Trophoblast cell (in vitro differentiated cells and primary cell): ENCODE measurements around the gene RNF152.
A peak's percentile ranks its signal among the peaks of the same experiment; 100 is the strongest.

Source experiments
- DNase-seq, 2 donors: peaks; one replicate each; pipeline ENCODE4 v3.0.0-alpha.2; 2016
- H2AFZ ChIP-seq: 2 replicates; pipeline ENCODE4 v1.6.1; 2013; ENCODE audit warnings: low read length, moderate library complexity, mild to moderate bottlenecking; ENCODE audit not compliant: insufficient read depth, poor library complexity
- H2AK5ac ChIP-seq: 2 replicates; pipeline ENCODE4 v1.6.1; 2013; ENCODE audit warnings: mild to moderate bottlenecking, low read length
- H2BK120ac ChIP-seq: 2 replicates; pipeline ENCODE4 v1.6.1; 2013; ENCODE audit warnings: low read length, mild to moderate bottlenecking, moderate library complexity; ENCODE audit not compliant: insufficient read depth, poor library complexity
- H2BK12ac ChIP-seq: 2 replicates; pipeline ENCODE4 v1.6.1; 2013; ENCODE audit warnings: mild to moderate bottlenecking, low read length, moderate library complexity
- H2BK5ac ChIP-seq: 2 replicates; pipeline ENCODE4 v1.6.1; 2013; ENCODE audit warnings: low read length, low read depth, moderate library complexity, mild to moderate bottlenecking; ENCODE audit not compliant: poor library complexity
- H3K14ac ChIP-seq: 2 replicates; pipeline ENCODE4 v1.6.1; 2013; ENCODE audit warnings: mild to moderate bottlenecking, low read length
- H3K18ac ChIP-seq: 2 replicates; pipeline ENCODE4 v1.6.1; 2013; ENCODE audit warnings: mild to moderate bottlenecking, low read length
- H3K23ac ChIP-seq: 2 replicates; pipeline ENCODE4 v1.6.1; 2013; ENCODE audit warnings: low read length
- H3K27ac ChIP-seq: 2 replicates; pipeline ENCODE4 v1.5.1; 2013; ENCODE audit warnings: low read depth, mild to moderate bottlenecking, inconsistent platforms, low read length, moderate library complexity
- H3K27me3 ChIP-seq: 2 replicates; pipeline ENCODE4 v1.6.1; 2013; ENCODE audit warnings: inconsistent platforms, mild to moderate bottlenecking, low read length, moderate library complexity; ENCODE audit not compliant: insufficient read depth
- H3K36me3 ChIP-seq, 2 experiments: 1 replicate in 1 of 2; 2 replicates in 1 of 2; pipeline ENCODE4 v1.6.1; 2013; ENCODE audit warnings: low read length in 2 of 2, mild to moderate bottlenecking in 2 of 2, moderate library complexity in 1 of 2; ENCODE audit not compliant: insufficient read depth in 2 of 2, control insufficient read depth in 1 of 2
- H3K4ac ChIP-seq: 2 replicates; pipeline ENCODE4 v1.6.1; 2013; ENCODE audit warnings: low read depth, mild to moderate bottlenecking, low read length, moderate library complexity
- H3K4me1 ChIP-seq, 2 experiments: 1 replicate in 1 of 2; 2 replicates in 1 of 2; pipeline ENCODE4 v1.6.1; 2013; ENCODE audit warnings: low read length in 2 of 2, mild to moderate bottlenecking in 2 of 2, moderate library complexity in 1 of 2; ENCODE audit not compliant: insufficient read depth in 2 of 2, control insufficient read depth in 1 of 2
- H3K4me2 ChIP-seq: 2 replicates; pipeline ENCODE4 v1.6.1; 2013; ENCODE audit warnings: inconsistent platforms, mild to moderate bottlenecking, low read length, moderate library complexity
- H3K4me3 ChIP-seq: 2 replicates; pipeline ENCODE4 v1.5.1; 2013; ENCODE audit warnings: mild to moderate bottlenecking, low read depth, low read length, inconsistent platforms
- H3K79me1 ChIP-seq: one replicate; pipeline ENCODE4 v1.6.1; 2013; ENCODE audit warnings: low read length
- H3K79me2 ChIP-seq: 2 replicates; pipeline ENCODE4 v1.6.1; 2013; ENCODE audit warnings: low read length, mild to moderate bottlenecking; ENCODE audit not compliant: control insufficient read depth, insufficient read depth, poor library complexity
- H3K9ac ChIP-seq: 2 replicates; pipeline ENCODE4 v1.6.1; 2013; ENCODE audit warnings: mild to moderate bottlenecking, low read length
- H3K9me3 ChIP-seq: 2 replicates; pipeline ENCODE4 v1.6.1; 2013; ENCODE audit warnings: low read depth, mild to moderate bottlenecking, control low read depth, inconsistent platforms, low read length; ENCODE audit not compliant: insufficient read depth
- H4K12ac ChIP-seq: 2 replicates; pipeline ENCODE4 v1.6.1; 2013; ENCODE audit warnings: low read depth, mild to moderate bottlenecking, low read length, moderate library complexity
- H4K8ac ChIP-seq: 2 replicates; pipeline ENCODE4 v1.6.1; 2013; ENCODE audit warnings: low read depth, mild to moderate bottlenecking, low read length, moderate library complexity
- H4K91ac ChIP-seq: one replicate; pipeline ENCODE4 v1.6.1; 2013; ENCODE audit warnings: low read depth, mild to moderate bottlenecking, low read length, moderate library complexity
- WGBS: extraction: QIAGEN DNeasy Blood & Tissue Kit; methylation state at CpG from one replicate; pipeline ENCODE4 v1.1.7; 2013; ENCODE audit warnings: missing lambda C conversion rate; ENCODE audit not compliant: insufficient read length, insufficient coverage; ENCODE audit errors: extremely low coverage; 5-methylcytosine and 5-hydroxymethylcytosine counted together

Gene RNF152

GRCh38 chr18:61772293-61772848 is 120.4 kb downstream of the RNF152 start:
- Histone ChIP-seq H4K8ac (no peak overlapping the region), H2AFZ (no peak overlapping the region)
- DNase-seq, result no peak

GRCh38 chr18:61771861-61772260 is 120.9 kb downstream of the RNF152 start:
- H3K4me1 ChIP-seq, result no peaks in the 10 kb centered on the region
- H3K9me3 ChIP-seq, result no peaks in the 10 kb centered on the region
- H3K79me2 ChIP-seq, result no peaks in the 10 kb centered on the region
- no CpG with 5 or more reads among the region's 2 CpGs for WGBS
- no peak overlapping the region for H4K8ac ChIP-seq
- no peak overlapping the region for H2BK12ac ChIP-seq
- DNase-seq, result no peak
- H2BK5ac ChIP-seq, result no peak overlapping the region
- no peaks in the 10 kb centered on the region for H3K79me1 ChIP-seq
- no peaks in the 10 kb centered on the region for H3K36me3 ChIP-seq
- no peak overlapping the region for H2AFZ ChIP-seq
- no peak overlapping the region for H2AK5ac ChIP-seq
- H4K12ac ChIP-seq, result no peak overlapping the region
- no peak overlapping the region for H3K27ac ChIP-seq
- no peak overlapping the region for H3K4ac ChIP-seq
- no peak overlapping the region for H3K23ac ChIP-seq
- H3K14ac ChIP-seq, result no peak overlapping the region
- no peak overlapping the region for H3K9ac ChIP-seq
- no peak overlapping the region for H4K91ac ChIP-seq
- no peaks in the 10 kb centered on the region for H3K27me3 ChIP-seq
- H3K18ac ChIP-seq, result no peak overlapping the region
- no peak overlapping the region for H2BK120ac ChIP-seq
- H3K4me2 ChIP-seq, result no peak overlapping the region
- H3K4me3 ChIP-seq, result no peak overlapping the region

More at GRCh38 chr18:61772293-61772848, 120.4 kb downstream of the RNF152 start:
- H3K14ac ChIP-seq, result no peak overlapping the region
- no peak overlapping the region for H2BK120ac ChIP-seq
- H3K79me1 ChIP-seq, result no peaks in the 10 kb centered on the region
- H3K4me2 ChIP-seq, result no peak overlapping the region
- H4K91ac ChIP-seq, result no peak overlapping the region
- H3K9ac ChIP-seq, result no peak overlapping the region
- H3K4me3 ChIP-seq, result no peak overlapping the region
- no peaks in the 10 kb centered on the region for H3K27me3 ChIP-seq
- H3K79me2 ChIP-seq, result no peaks in the 10 kb centered on the region
- no peaks in the 10 kb centered on the region for H3K36me3 ChIP-seq
- no CpG with 5 or more reads among the region's 2 CpGs for WGBS
- H3K18ac ChIP-seq, result no peak overlapping the region
- H2BK12ac ChIP-seq, result no peak overlapping the region
- H3K27ac ChIP-seq, result no peak overlapping the region
- no peak overlapping the region for H4K12ac ChIP-seq
- H3K9me3 ChIP-seq, result no peaks in the 10 kb centered on the region
- H3K23ac ChIP-seq, result no peak overlapping the region
- no peaks in the 10 kb centered on the region for H3K4me1 ChIP-seq
- H2AK5ac ChIP-seq, result no peak overlapping the region
- no peak overlapping the region for H2BK5ac ChIP-seq
- H3K4ac ChIP-seq, result no peak overlapping the region

- Histone ChIP-seq H3K79me2 (no peaks in the 10 kb centered on the region), H3K79me1 (peaks cover 5% of the 10 kb centered on the region), H3K9me3 (no peaks in the 10 kb centered on the region), H3K4ac (no peak overlapping the region), H2BK12ac (peak overlapping the region; percentile 43), H3K14ac (no peak overlapping the region), H2AFZ (no peak overlapping the region), H3K4me1 (peaks cover 0 to 3% of the 10 kb centered on the region in 2 experiments), H4K8ac (no peak overlapping the region), H3K4me3 (no peak overlapping the region), H3K9ac (no peak overlapping the region), H3K23ac (no peak overlapping the region), H2BK120ac (no peak overlapping the region), H3K27me3 (no peaks in the 10 kb centered on the region), H4K91ac (no peak overlapping the region), H3K18ac (no peak overlapping the region), H3K36me3 (no peaks in the 10 kb centered on the region), H2AK5ac (no peak overlapping the region), H3K27ac (no peak overlapping the region), H2BK5ac (no peak overlapping the region), H4K12ac (no peak overlapping the region), H3K4me2 (no peak overlapping the region)
- WGBS, result no CpG with 5 or more reads among the region's 3 CpGs
- no peak for DNase-seq
Observed at GRCh38 chr18:61770279-61770678, 122.5 kb downstream of the RNF152 start.

GRCh38 chr18:61766266-61766884 is 126.4 kb downstream of the RNF152 start:
- Histone ChIP-seq H3K36me3 (no peaks in the 10 kb centered on the region), H3K27me3 (no peaks in the 10 kb centered on the region), H3K4me3 (no peak overlapping the region), H3K27ac (no peak overlapping the region), H3K4me2 (no peak overlapping the region), H3K18ac (no peak overlapping the region), H3K79me1 (peaks cover 9% of the 10 kb centered on the region), H3K9ac (no peak overlapping the region), H4K91ac (no peak overlapping the region), H3K9me3 (no peaks in the 10 kb centered on the region), H3K23ac (no peak overlapping the region), H4K12ac (no peak overlapping the region), H4K8ac (no peak overlapping the region), H3K4me1 (peaks cover 0 to 3% of the 10 kb centered on the region in 2 experiments), H2BK5ac (no peak overlapping the region), H3K4ac (no peak overlapping the region), H2BK12ac (no peak overlapping the region), H3K14ac (no peak overlapping the region), H2BK120ac (no peak overlapping the region), H2AK5ac (no peak overlapping the region), H2AFZ (no peak overlapping the region), H3K79me2 (no peaks in the 10 kb centered on the region)
- no CpG with 5 or more reads among the region's 2 CpGs for WGBS
- DNase-seq, result no peak
